Prostate gland (tissue), 2 donors: Measurements from ENCODE around the gene FBXL17.

ENCODE experiments used
- POLR2A ChIP-seq: fragments of 450-650 bp; IDR thresholded peaks from one replicate; pipeline ENCODE4 v1.6.1; 2016; ENCODE audit warnings: antibody characterized with exemption, mild to moderate bottlenecking
- POLR2AphosphoS5 ChIP-seq: sonication (generic); formaldehyde crosslinking; IDR thresholded peaks from one replicate; pipeline ENCODE4 v1.6.1; 2017; ENCODE audit warnings: antibody characterized with exemption
- TF ChIP-seq, protein P1 (sequence below), 4 experiments: fragments of 200-600 bp in 2 of 4; fragments of 450-650 bp in 2 of 4; sonication (generic) in 2 of 4; IDR thresholded peaks; 1 replicate in 3 of 4; 2 replicates in 1 of 4; pipeline ENCODE4 v1.5.1; 2016 to 2019; ENCODE audit warnings: antibody characterized with exemption in 4 of 4, mild to moderate bottlenecking in 2 of 4, moderate library complexity in 2 of 4

DNA sequence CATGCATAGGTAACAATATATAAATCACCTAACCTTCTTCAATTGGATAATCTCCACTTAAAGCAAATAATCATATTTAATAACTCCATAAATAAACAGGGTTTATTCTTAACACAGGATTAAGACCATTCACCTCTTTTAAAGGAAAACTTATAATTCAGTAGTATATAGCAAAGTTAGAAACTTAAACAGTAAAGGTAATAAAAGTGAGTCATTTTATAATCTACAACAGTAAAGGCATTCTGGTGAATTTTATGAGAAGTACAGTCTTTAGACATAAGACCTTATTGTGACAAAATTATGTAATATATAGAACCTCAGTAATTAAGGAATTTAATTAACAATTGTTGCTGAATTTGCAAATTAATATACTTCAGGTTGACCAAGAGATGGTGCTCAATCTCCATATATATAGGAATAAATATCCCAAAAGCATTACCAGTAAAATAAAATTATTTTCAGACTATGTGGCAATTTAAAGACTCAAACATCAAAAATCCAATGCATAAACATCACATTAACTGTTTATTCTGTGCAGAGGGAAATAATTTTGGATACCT is 84.8 kb downstream of the FBXL17 start:
- TF ChIP-seq, protein P1, sequence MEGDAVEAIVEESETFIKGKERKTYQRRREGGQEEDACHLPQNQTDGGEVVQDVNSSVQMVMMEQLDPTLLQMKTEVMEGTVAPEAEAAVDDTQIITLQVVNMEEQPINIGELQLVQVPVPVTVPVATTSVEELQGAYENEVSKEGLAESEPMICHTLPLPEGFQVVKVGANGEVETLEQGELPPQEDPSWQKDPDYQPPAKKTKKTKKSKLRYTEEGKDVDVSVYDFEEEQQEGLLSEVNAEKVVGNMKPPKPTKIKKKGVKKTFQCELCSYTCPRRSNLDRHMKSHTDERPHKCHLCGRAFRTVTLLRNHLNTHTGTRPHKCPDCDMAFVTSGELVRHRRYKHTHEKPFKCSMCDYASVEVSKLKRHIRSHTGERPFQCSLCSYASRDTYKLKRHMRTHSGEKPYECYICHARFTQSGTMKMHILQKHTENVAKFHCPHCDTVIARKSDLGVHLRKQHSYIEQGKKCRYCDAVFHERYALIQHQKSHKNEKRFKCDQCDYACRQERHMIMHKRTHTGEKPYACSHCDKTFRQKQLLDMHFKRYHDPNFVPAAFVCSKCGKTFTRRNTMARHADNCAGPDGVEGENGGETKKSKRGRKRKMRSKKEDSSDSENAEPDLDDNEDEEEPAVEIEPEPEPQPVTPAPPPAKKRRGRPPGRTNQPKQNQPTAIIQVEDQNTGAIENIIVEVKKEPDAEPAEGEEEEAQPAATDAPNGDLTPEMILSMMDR (IDR thresholded peaks at IDR 0.05) = no peak
- TF ChIP-seq POLR2A (no peak), POLR2AphosphoS5 (no peak)
